Fibroblast of skin of scalp (primary cell): ENCODE measurements around the gene NMT2.
A peak's percentile ranks its signal among the peaks of the same experiment; 100 is the strongest.

Experiments used
- DNase-seq: peaks from one replicate; pipeline ENCODE4 v3.0.0-alpha.2; 2013

Gene NMT2

DNA sequence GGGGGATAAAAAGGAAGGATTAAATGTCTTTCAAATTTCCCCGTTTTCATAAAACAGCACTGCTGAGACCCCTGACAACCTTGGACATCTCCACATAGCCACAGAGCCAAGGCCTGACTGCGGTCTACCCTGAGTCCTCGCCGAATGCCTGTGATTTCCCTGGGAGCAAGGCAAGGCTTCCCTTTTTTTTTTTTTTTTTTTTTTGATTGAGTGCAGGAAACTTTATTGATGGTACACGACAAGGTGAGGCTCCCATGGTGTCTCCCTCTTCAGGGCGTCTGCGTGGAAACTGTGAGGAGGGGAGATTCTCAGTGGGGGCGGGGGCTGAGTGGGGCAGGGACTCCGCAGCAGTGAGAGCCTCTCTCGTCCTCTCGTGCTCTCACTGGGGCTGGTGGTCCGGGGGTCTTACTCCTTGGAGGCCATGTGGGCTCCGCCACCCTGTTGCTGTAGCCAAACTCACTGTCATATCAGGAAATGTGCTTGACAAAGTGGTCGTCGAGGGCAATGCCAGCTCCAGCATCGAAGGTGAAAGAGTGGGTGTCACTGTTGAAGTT lies 75.6 kb downstream of the NMT2 start:
- no peak for DNase-seq

DNA sequence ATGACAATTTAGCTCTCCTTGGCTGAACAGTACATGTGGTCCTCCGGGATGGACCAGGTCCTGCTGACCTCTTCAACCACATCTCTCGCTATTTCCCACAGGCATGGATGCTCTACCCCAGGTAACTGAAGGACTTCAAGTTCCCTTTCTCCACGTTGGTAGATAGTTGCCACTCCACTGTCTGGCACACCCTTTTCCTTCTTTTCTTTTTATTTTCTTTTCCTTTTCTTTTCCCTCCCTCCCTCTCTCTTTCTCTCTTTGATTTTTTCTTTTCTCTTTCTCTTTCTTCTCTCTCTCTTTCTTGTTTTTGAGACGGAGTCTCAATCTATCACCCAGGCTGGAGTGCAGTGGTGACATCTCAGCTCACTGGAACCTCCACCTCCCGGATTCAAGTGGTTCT lies 77.1 kb downstream of the NMT2 start:
- DNase-seq = no peak

DNA sequence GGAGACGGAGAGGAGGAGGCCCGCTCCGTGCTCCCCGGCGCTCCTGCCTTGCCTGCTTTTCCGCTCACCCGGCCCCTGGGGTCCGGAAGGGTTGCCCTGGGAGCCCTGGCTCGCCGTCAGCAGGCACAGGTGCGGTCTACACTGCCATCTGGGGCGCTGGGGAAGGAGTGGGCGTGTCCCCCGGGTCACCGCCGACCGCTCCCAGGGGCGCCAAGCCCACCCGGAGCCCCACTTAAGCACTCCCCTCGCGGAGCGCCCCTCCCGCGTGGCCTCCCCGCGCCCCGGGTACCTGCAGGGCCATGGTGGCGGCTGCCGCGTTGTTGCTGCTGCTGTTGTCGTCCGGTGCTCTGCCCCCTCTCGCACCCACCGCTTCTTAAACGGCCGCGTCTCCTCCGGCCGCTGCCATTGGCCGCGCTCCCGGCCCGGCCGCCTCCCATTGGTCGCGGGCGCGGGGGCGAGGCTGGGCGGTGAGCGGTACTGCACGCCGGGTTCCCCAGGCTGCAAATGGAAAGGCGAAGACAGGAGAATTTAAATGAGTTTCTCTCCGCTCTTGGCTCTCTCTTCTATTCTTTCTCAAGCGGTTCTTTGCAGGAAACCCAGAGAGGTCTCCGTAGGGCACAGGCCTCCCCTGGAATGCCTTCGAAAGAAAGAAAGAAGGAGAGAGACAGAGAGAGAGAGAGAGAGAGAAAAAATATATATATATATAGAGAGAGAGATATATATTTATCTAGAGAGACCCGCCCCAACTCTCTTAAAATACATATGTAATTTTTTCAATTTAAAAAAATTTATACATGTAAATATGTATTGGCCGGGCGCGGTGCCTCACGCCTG lies 79.8 kb downstream of the NMT2 start, which contains the start of gene ACBD7:
TSS of gene ACBD7 (minus strand) at position 349 of the 834 bp plus-strand sequence. CDS start at position 301, 48 bp downstream.
- peak; percentile 73 for DNase-seq

DNA sequence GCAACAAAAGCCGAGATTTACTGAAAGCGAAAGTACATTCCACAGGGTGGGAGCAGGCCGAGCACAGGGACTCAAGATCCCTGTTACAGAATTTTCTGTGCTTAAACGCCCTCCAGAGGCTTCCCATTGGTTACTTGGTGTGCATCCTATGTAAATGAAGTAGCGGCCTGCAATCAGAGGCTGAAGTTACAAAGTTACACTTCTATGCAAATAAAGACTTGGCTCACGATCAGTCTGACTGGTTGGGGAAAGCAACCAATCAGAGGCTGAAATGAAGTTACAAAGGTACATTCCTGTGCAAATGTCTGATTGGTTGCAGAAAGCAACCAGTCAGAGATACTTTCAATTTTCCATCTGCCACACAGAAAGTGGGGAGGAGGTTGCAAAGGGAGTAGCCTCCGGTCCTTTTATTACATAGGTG lies 84.0 kb downstream of the NMT2 start:
- DNase-seq = peak; percentile 88

DNA sequence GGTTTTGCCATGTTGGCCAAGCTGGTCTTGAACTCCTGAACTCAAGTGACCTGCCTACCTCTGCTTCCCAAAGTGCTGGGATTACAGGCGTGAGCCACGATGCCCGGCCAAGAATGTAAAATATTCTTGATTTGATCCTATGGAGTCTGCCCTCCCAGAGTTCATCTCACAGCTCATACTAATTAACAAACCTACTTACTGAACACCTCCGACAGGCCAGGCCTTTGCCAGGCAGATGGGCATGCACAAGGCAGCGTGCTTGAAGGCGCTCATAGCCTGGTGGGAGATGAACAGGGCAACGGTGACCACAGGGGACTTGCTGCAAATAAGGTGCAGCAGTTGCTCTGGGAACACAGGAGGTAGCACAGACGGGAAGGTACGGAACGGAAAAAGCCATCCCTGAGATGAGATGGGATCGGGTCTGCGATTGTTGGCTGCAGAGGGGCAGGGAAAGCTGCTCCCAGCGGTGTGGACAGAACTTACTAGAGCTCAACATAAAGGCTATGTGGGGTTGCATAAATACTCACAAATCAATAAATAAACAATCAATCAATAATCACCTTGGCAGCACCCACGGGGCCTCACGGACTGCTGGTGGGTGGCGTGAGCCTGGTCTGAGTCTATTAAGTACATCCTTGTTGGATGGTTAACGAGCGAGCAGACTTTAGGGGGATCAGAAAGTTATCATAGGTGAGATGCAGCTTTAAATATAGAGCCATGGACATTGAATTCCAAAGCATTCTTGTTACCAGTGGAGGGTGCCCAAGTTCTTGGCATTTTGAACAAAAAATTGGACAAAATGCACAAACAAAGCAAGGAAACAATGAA lies 84.6 kb downstream of the NMT2 start:
- DNase-seq = no peak

DNA sequence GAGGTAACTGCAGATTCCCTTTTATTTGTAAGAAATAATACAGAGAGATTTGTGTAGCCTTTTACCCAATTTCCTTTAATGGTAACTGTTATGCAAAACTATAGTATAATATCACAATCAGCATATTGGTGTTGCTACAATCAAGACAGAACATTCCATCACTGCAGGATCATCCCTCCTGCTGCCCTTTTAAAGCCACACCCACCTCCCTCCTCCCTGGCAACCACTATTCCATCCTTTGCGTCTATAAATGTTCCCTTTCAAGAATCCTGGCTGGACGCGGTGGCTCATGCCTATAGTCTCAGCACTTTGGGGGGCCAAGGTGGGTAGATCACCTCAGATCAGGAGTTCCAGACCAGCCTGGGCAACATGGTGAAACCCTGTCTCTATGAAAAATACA lies 93.1 kb downstream of the NMT2 start:
- no peak for DNase-seq

DNA sequence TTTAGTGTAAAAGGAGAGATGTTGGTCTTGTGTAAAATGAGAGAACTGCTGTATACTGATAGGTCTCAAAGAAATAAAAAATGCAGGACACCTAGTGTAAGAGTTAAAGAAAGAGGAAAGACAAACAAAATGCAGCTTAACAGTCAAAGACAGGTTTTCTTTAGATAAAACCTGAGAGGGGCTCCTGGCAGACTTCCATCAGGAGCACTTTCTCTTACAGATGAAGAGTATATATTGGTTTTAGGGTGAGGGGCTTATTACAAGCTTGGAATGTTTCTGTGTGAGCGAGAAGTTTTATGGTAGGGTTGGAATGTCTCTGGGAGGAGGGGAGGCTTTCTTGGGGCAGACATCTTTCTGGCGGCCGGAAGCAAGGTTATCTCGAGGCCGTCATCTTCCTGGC lies 96.1 kb downstream of the NMT2 start:
- no peak for DNase-seq

DNA sequence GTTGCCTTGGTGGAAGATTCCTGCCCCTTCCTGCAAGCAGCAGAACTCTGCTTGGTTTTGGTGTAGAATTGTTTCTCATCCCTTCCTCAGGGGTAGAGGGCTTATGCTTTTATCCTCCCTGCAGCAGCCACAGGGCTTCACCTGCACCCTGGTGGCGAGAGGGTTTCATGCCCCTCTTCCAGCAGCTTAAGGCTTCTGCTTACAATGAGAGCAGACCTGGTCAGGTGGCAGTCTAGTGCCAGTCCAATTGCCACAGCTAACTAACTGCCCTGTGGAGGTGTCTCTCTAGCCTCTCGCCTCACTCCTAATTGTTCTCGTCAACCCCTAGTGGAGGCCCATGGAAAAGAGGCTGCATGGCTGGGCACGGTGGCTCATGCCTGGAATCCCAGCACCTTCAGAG lies 99.3 kb downstream of the NMT2 start:
- no peak for DNase-seq

DNA sequence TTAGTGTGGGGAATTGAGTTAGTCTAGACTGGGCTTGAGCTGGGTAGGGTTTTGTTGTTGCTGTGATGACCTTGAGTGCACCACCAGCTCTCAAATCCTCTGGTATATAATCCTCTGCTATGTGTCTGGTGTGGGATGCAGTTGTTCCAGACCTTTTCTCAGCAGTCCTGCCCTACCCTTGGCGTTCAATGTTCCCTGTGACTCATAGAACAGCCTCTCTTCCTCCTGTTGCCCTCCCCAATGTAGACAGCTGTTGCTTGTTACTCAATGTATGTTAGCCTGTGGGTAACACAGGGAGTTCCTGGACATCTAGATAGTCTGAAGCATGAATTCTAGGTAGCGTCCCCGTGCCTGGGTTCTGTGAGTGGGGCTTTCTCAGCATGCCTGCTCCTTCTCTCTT lies 99.7 kb downstream of the NMT2 start:
- no peak for DNase-seq

DNA sequence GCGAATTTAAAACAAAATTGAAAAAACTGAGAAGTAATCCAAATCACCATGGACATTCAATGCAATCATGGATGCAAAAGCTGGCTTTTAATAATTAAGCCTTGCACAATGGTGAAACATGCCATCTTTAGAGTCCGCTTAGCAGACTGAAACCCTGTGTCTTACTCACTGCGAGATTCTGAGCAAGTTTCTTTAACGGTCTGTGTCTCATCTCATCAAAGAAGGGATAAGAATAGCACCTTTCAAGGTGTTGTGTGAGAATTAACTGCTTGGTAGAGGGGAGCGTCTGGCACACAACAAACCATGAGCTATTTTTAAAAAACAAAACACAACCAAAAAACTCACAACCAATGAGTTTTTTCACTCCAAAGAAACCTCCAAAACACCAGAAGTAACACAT lies 101.3 kb downstream of the NMT2 start:
- DNase-seq = no peak

DNA sequence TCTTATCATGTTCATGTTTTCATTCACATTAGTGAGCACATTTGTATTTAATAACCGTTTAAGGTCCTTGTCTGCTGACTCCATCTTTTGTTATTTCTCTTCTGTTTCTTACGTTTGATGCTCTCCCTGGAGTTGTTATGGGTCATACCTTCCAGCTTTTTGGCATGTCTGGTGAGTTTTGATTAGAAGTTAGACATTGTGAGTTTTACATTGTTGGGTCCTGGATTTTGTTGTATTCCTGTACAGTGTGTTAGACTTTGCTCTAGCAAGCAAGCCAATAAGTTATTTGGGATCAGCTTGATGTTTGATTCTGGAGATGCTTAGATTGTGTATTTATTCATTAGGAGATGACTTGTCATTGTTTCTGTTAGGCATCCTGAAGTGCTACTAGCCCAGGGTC lies 107.9 kb downstream of the NMT2 start:
- no peak for DNase-seq

DNA sequence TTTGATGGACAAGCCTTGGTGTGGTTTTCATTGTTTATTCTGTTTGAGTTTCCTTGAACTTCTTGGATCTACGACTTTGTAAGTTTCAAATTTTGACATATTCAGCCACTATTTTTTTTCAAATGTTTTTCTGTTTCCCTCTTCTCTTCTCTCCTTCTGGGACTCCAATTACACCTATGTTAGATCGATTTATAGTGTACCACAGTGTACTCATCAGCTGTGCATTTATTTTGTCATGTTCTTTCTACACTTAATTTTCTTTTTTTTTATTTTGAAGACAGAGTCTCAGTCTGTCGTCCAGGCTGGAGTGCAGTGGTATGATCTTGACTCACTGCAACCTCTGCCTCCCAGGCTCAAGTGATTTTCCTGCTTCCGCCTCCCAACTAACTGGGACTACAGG lies 108.6 kb downstream of the NMT2 start:
- no peak for DNase-seq

DNA sequence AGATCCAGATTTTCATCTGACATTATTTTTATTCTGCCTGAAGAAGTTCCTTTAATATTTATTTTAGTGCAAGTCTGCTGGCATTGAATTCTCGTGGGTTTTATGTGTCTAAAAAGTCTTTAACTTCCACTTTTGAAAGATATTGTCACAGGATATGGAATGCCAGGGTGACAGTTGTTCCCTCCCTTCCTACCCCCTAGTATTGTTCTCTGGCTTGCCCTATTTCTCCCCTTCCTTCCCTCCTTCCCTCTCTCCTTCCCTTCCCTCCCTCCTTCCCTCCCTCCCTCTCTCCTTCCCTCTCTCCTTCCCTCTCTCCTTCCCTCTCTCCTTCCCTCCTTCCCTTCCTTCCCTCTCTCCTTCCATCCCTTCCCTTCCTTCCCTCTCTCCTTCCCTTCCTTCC lies 109.8 kb downstream of the NMT2 start:
- DNase-seq = no peak
